HEK293 (cell line): ENCODE measurements around the gene PXYLP1.

Experiments used
- TCF7L2 ChIP-seq: IDR thresholded peaks from 2 replicates; pipeline ENCODE4 v1.6.1; 2011; ENCODE audit warnings: low read depth, mild to moderate bottlenecking, inconsistent platforms, low read length, moderate library complexity, borderline replicate concordance
- ZNF274 ChIP-seq, 2 experiments: fragments of 200-500 bp in 1 of 2; fragments of 450-650 bp in 1 of 2; sonication (Bioruptor generic) in 1 of 2; formaldehyde crosslinking in 1 of 2; IDR thresholded peaks; 2 replicates each; pipeline versions ENCODE4 v1.5.1 to v1.6.1; 2014 to 2016; ENCODE audit warnings: borderline replicate concordance in 1 of 2, inconsistent platforms in 1 of 2, low read length in 1 of 2, missing biosample characterization in 1 of 2, missing genetic modification characterization in 1 of 2
- ZNF426 ChIP-seq: fragments of 450-650 bp; formaldehyde crosslinking; IDR thresholded peaks from 2 replicates; pipeline ENCODE4 v1.5.1; 2017; ENCODE audit warnings: missing biosample characterization, missing genetic modification characterization, mild to moderate bottlenecking, inconsistent platforms, moderate library complexity
- TF ChIP-seq, protein P1 (sequence below): fragments of 450-650 bp; formaldehyde crosslinking; IDR thresholded peaks from 2 replicates; pipeline ENCODE4 v1.5.1; 2016; ENCODE audit warnings: missing biosample characterization, missing genetic modification characterization
- TF ChIP-seq, protein P2 (sequence below): sonication (generic); formaldehyde crosslinking; IDR thresholded peaks from 2 replicates; pipeline ENCODE4 v1.8.1; 2022; ENCODE audit warnings: mild to moderate bottlenecking, moderate library complexity, missing genetic modification reagents
- TF ChIP-seq, protein P3 (sequence below): fragments of 450-650 bp; formaldehyde crosslinking; IDR thresholded peaks from 2 replicates; pipeline ENCODE4 v1.5.1; 2016; ENCODE audit warnings: missing biosample characterization, missing genetic modification characterization
- TF ChIP-seq, protein P4 (sequence below): fragments of 450-650 bp; formaldehyde crosslinking; IDR thresholded peaks from 2 replicates; pipeline ENCODE4 v1.5.1; 2016; ENCODE audit warnings: missing biosample characterization, missing genetic modification characterization

DNA sequence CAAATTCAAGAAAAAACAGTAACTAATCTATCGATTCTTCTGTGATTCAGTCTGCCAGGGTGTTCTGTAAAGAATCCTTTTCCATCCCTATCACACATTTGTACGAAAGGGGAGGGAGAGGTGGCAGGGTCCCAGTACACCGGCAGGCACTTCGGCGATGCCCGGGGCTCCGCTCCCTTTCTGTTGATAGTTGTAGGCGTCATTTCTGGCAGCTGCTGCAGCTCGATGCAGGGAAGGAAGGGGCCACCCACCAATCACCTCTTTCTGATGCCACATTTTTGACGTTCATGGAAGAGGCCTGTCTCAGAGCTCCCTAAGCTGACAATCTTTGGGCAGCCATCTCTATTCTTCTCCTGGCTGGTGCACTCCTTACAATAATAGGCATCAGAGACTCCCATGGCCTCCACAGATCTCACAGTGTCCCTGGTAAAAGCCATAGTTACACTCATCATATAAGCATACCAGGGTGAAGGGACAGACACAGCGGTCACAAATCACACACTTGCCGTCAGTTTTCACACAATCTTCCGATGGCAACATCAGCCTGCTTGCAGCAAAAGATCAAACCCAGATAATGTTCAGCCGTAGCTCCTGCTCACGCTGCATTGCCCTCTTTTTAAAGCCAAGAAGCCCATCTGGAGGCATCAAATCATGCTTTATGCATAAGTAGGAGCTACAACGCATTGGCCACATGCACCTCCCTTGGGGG lies 75.9 kb downstream of the PXYLP1 start:
- TF ChIP-seq, protein P1, sequence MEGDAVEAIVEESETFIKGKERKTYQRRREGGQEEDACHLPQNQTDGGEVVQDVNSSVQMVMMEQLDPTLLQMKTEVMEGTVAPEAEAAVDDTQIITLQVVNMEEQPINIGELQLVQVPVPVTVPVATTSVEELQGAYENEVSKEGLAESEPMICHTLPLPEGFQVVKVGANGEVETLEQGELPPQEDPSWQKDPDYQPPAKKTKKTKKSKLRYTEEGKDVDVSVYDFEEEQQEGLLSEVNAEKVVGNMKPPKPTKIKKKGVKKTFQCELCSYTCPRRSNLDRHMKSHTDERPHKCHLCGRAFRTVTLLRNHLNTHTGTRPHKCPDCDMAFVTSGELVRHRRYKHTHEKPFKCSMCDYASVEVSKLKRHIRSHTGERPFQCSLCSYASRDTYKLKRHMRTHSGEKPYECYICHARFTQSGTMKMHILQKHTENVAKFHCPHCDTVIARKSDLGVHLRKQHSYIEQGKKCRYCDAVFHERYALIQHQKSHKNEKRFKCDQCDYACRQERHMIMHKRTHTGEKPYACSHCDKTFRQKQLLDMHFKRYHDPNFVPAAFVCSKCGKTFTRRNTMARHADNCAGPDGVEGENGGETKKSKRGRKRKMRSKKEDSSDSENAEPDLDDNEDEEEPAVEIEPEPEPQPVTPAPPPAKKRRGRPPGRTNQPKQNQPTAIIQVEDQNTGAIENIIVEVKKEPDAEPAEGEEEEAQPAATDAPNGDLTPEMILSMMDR = no peak
- TF ChIP-seq, protein P2, sequence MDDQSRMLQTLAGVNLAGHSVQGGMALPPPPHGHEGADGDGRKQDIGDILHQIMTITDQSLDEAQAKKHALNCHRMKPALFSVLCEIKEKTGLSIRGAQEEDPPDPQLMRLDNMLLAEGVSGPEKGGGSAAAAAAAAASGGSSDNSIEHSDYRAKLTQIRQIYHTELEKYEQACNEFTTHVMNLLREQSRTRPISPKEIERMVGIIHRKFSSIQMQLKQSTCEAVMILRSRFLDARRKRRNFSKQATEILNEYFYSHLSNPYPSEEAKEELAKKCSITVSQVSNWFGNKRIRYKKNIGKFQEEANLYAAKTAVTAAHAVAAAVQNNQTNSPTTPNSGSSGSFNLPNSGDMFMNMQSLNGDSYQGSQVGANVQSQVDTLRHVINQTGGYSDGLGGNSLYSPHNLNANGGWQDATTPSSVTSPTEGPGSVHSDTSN (CRISPR knock-in tag) = no peak
- no peak for TF ChIP-seq ZNF274 (IDR thresholded peaks at IDR 0.05; ENCODE audit: low read length)
- no peak for TF ChIP-seq ZNF274 (tag by site-specific recombination; IDR thresholded peaks at IDR 0.05; ENCODE audit: borderline replicate concordance)
- TF ChIP-seq ZNF426 (tag by site-specific recombination) = no peak
- TF ChIP-seq, protein P3, sequence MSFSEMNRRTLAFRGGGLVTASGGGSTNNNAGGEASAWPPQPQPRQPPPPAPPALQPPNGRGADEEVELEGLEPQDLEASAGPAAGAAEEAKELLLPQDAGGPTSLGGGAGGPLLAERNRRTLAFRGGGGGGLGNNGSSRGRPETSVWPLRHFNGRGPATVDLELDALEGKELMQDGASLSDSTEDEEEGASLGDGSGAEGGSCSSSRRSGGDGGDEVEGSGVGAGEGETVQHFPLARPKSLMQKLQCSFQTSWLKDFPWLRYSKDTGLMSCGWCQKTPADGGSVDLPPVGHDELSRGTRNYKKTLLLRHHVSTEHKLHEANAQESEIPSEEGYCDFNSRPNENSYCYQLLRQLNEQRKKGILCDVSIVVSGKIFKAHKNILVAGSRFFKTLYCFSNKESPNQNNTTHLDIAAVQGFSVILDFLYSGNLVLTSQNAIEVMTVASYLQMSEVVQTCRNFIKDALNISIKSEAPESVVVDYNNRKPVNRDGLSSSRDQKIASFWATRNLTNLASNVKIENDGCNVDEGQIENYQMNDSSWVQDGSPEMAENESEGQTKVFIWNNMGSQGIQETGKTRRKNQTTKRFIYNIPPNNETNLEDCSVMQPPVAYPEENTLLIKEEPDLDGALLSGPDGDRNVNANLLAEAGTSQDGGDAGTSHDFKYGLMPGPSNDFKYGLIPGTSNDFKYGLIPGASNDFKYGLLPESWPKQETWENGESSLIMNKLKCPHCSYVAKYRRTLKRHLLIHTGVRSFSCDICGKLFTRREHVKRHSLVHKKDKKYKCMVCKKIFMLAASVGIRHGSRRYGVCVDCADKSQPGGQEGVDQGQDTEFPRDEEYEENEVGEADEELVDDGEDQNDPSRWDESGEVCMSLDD (tag by site-specific recombination) = no peak
- TF ChIP-seq TCF7L2 = no peak
- TF ChIP-seq, protein P4, sequence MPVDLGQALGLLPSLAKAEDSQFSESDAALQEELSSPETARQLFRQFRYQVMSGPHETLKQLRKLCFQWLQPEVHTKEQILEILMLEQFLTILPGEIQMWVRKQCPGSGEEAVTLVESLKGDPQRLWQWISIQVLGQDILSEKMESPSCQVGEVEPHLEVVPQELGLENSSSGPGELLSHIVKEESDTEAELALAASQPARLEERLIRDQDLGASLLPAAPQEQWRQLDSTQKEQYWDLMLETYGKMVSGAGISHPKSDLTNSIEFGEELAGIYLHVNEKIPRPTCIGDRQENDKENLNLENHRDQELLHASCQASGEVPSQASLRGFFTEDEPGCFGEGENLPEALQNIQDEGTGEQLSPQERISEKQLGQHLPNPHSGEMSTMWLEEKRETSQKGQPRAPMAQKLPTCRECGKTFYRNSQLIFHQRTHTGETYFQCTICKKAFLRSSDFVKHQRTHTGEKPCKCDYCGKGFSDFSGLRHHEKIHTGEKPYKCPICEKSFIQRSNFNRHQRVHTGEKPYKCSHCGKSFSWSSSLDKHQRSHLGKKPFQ (tag by site-specific recombination) = no peak
